GM18909 (cell line): ENCODE measurements around the gene NRARP.

ENCODE experiments used
- ATAC-seq: cut with Tn5 transposase; IDR thresholded peaks from one replicate; pipeline ENCODE4 v1.9.1; 2021; ENCODE audit warnings: mild to moderate bottlenecking; ENCODE audit not compliant: unreplicated experiment, poor library complexity

The NRARP gene

DNA sequence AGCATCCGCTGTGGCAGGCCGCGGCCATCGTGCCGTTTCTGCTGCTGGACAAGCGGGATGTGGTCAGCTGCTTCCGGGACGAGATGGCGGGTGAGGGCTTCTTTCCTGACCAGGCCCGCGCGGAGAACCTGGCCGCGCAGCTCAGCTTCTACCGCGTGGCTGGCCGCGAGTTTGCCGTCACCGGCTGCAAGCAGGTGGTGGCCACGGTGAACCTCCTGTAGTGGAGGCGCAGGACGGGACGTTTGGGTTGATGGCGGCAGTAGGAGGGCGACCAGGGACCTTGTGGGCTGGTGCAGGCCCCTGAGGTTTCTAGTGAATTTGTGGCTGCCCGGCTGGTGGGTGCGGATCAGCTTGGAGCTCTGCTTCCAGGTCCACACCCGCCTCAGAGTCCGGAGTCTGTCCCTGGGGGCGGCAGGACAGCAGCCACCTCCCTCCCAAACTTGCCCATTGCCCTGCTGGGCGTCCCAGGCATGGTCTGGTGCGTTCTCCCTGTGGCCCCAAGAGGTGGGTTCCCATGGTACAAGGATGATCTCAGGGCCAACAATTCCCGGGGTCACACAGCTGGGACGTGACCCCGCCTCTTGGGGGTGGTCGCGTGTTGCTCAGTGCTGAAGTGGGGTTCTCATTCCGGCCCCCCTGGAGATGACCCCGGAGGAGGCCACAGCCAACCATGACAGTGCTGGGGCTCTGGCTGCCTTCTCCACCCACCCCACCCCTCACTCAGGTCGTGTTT, 22.2 kb downstream of the NRARP start:
- no peak for ATAC-seq

DNA sequence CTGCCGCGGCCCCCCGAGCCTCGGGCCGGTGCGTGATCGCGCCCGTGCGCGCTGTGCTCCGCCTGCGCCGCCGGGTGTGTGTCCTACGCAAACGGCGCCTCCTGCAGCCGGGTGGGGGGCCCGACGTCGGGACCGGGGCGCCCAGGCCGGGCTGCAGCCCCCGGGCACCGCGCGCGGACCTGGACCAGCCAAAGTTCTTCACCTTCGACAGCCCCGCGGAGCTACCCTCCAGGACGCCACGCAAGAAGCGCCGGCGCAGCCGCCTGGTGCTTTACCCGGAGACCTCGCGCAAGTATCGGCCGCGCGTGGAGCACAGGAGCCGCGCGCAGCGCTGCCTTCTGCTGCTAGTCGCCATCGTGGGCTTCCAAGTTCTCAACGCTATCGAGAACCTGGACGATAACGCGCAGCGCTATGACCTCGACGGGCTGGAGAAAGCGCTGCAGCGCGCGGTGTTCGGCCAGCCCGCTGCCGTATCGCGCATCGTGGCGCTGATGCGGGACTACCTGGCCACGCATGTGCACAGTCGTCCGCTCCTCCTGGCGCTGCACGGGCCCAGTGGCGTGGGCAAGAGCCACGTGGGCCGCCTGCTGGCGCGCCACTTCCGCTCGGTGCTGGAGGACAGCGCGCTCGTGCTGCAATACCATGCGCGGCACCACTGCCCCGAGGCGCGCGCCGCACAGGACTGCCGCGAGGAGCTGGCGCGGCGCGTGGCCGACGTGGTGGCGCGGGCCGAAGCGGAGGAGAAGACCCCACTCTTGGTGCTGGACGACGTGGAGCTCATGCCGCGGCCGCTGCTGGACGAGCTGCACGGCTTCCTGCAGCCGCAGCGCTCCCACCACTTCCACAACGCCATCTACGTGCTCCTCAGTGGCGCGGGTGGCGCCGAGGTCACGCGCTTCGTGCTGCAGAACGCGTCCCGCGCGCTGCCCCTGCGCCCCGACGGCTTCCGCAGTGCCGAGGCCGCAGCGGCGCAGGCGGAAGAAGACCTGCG, 23.1 kb downstream of the NRARP start:
- no peak for ATAC-seq

DNA sequence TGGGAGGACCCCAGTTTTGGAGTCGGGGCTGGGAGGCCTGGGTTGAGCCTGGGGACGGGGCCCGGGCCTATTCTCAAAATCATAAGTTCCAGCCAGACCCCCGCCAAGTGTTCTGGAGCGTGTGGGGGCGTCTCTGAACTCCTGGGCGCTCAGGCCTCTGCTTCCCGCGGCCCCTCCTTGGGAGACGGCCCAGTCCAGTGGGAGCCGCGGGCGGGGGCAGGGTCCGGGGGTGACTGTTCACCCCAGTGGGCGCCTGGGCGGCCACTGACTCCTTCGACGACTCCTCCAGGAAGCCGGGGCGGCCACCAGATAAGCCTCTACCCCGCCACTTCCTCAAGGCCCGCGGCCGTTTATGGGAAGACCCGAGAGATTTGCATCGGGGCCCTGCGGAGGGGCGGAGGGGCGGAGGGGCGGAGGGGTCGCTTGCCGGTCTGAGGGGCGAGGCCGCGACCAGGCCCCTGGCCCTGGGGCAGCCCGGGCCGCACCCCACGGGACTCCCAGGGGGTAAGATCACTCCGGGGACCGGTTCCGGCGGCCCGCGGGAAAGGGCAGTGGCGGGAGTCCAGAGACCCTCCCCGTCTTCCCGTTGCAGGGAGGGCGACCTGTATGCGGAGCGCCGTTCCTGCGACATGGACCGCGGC, 23.9 kb downstream of the NRARP start:
- ATAC-seq = peak; percentile 3

GRCh38 chr9:137277329-137278041, 24.6 kb downstream of the NRARP start, which contains the start of gene TOR4A:
Gene TOR4A, plus strand, starts transcription at chr9:137277726. Its CDS starts 964 bp downstream, at chr9:137278690.
- ATAC-seq = peak; percentile 77

DNA sequence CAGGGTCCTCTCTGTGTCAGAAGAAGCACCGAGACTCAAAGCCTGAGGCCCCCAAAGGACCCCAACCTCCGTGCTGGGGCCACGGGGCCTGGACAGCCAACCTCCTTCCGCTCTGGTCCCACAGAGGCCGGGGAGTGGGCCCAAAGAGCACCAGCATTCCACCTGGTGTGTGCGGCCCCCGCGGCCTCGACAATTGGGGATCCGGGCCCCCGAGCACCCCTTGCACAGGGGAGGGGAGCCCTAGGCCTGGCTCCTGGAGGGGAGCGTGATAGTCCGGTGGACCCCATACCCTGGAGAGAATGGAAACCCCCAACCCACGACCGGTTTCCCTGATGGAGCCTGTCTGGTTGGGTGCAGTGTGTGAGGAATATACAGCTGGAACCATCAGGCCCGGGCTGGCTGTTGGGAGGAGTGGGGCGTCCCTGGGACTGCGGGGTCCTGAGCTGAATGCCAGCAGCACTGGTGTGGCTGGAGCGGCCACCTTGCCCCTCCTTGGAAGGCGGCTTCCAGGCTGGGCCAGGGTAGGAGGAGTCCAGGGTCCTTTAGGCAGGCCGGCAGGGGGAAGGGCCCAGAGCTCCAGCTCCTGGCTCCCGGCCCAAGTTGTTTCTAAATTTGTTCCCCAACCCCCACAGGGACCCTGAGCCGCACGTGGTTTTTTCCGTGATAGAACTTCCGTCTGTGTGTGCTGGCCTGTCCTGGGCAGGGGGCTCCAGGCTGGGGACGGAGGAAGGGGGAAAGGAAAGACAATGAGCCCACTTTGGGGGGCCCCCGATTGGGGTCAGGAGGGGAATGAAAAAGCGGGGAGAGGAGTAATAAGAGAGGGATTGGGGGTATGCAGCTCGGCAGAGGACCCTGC, 25.4 kb downstream of the NRARP start:
- no peak for ATAC-seq

- ATAC-seq = no peak
These were observed 26.2 kb downstream of the NRARP start for GRCh38 chr9:137275588-137276472.

- ATAC-seq = no peak
These were observed 26.9 kb downstream of the NRARP start for GRCh38 chr9:137275203-137275587.

DNA sequence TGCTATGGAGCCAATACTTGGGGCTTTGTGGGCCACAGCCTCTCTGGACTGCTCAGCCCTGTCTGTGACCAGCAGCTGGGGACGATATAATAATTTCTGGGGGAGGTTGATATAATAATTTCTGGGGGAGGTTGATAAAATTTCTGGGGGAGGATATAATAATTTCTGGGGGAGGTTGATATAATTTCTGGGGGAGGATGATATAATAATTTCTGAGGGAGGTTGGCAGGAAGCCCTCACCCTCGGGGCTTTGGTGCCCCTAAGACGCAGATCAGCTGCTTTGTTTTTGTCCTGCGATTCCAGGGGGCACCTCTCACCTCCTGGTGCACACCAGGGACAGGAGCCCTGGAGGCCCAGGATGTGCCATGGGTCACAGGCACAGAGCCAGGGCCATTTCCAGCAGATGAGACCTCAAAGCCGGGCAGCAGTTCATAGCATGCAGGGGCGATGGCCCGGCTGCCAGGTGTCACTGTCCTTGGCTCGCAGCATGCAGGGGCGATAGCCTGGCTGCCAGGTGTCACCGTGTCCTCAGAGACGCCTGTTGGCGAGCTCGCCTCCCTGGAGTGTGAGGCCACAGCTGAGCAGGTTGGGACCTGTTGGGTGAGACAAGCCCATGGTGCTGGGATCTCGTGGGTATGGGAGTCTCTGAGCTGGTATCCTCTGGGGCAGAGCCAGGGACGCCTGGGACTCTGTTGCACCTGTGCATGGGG, 28.3 kb downstream of the NRARP start:
- ATAC-seq = no peak

DNA sequence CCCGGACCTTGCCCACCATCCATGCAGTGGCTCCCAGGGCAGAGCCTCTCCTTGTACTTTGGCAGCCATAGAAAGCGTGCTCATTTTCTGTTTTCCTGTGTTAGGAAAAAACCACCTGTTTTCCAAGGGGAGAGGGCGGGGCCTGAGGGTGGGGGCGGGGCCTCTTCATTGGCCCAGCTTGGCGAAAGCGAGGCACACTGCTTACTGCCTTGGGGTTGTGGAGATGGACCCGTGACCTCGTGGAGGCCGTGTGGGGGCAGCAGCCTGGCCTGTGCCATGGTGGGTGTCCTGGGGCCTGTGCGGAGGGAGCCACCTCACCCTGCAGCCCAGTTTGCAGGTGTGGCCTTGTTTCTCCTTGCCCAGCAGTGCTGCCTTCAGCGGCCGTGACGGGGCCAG, 29.0 kb downstream of the NRARP start:
- no peak for ATAC-seq

GRCh38 chr9:137272241-137273094, 29.6 kb downstream of the NRARP start:
- ATAC-seq = no peak

GRCh38 chr9:137271696-137272076, 30.4 kb downstream of the NRARP start:
- no peak for ATAC-seq

- ATAC-seq = no peak
These were observed 31.0 kb downstream of the NRARP start for GRCh38 chr9:137270929-137271695.

DNA sequence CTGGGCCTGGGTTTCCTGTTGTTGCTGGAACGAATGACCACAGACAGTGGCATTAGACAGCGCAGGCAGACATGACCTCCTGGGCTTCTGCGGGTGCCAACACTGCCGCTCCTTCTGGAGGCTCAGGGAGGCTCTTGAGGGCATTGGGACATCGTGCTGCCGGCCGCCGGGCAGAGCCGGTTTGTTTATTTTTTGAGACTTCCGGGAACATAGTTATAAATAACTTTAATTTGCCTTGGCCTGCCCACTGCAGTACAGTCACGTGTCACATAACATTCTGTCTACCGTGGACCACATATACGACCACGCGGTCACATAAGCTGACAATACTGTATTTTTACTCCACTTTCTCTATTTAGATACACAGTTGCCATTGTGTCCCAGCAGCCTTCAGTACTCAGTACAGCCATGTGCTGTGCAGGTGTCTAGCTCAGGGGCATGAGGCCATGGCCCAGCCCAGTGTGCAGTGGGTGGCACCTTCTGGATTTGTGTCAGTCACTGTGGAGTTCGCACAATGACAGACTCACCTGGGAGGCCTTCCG, 32.8 kb downstream of the NRARP start:
- ATAC-seq = no peak

- no peak for ATAC-seq
These were observed 33.4 kb downstream of the NRARP start for GRCh38 chr9:137268538-137269201.

DNA sequence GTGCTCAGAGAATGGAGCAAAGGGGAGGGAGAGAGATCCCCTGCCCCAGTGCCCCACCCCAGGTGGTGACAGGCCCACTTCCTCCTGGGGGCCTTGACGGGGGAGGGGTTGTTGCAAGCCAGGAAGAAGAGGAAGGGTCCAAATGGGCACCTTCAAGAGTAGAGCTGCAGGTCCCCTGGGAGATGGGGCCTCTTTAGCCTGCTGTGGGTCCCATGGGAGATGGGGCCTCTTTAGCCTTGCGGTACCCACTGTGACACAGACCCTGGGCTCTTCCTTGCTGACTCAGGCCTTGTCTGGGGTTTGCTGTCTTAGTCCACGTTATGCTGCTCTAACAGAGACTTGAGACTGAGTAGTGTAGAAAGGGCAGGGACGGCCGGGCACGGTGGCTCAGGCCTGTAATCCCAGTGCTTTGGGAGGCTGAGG, 34.1 kb downstream of the NRARP start:
- no peak for ATAC-seq
